Skin of body (tissue), 2 donors: ENCODE measurements around the gene TIGIT. TPM values are rescaled to one million over a fixed set of nuclear protein-coding genes. Genes with fewer than 3 reads are reported as not detected.

Source experiments
- DNase-seq: peaks from one replicate; lab custom pipeline; 2025; lab: John Stamatoyannopoulos, UW
- total RNA-seq: library from RNA; depleted of rRNA; stranded (reverse); fragments of >200 nt; gene quantifications from one replicate; pipeline ENCODE4 v1.2.3, GENCODE V29; 2014

Gene TIGIT
- total RNA-seq, 1 donor from 2014 or later = 0.59 TPM

DNA sequence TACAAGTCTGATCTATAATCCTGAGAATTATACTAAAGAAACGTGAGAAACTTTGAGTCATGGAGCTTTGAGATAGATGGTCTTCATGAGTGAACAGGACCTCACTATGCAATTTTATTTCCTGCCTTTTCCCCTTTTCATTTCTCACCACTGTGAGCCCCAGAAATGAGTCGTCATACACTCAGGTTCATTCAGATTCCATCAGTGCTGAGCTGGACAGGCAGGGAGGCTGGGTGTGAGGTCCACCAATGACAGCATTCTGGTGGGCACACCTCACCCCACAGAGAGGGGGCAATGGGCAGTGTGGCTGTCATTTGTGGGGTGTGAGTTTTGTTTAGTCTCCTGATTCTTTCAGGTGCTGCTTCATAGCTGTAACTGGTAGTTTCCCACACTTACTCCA lies 16.9 kb downstream of the TIGIT start:
- DNase-seq = no peak

- DNase-seq = no peak
Observed at GRCh38 chr3:114313426-114313825, 19.6 kb downstream of the TIGIT start.

DNA sequence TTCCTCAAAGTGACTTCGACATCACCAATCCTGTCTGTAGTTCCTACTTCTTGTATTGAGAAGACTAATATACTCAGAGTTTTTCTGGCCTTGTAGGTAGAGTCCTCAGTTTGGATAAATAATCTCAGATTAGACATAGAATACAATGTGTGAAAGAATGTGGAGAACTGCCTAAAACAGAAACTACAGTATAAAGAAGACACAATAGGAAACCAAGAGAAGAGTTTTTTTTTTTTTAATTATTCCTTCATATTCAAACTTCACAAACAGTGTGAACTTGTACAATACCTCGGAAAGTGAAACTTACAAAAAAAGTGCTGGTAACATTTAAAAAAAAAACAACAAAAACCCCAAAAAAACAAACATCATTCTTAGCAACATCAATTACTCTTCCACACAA lies 20.5 kb downstream of the TIGIT start:
- no peak for DNase-seq

GRCh38 chr3:114318295-114318694 lies 24.5 kb downstream of the TIGIT start:
- no peak for DNase-seq

GRCh38 chr3:114319453-114319852 lies 25.6 kb downstream of the TIGIT start:
- DNase-seq = no peak

- no peak for DNase-seq
Observed at GRCh38 chr3:114320246-114320645, 26.4 kb downstream of the TIGIT start.

- DNase-seq = no peak
Observed at GRCh38 chr3:114323546-114324254, 29.9 kb downstream of the TIGIT start.

GRCh38 chr3:114327665-114328064 lies 33.8 kb downstream of the TIGIT start:
- DNase-seq = no peak

DNA sequence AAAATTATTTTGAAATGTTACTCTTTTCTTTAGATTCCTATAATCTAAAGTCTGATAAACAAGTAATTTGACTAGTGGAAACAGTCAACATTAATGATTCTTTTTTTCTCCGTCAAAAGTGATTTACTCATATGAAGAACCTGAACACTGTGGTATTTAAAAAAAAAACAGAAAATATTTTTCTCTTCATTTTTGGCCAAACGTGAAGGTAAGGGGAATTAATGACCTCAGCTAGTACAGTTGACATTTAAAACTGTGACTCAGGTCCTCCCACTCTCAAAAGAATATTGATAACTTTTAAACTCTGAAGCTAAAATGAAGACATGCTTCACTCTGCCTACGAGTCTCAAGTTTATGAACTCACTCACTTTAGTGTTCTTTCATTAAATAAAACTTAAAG lies 34.5 kb downstream of the TIGIT start:
- no peak for DNase-seq

GRCh38 chr3:114329823-114330222 lies 36.0 kb downstream of the TIGIT start:
- no peak for DNase-seq

DNA sequence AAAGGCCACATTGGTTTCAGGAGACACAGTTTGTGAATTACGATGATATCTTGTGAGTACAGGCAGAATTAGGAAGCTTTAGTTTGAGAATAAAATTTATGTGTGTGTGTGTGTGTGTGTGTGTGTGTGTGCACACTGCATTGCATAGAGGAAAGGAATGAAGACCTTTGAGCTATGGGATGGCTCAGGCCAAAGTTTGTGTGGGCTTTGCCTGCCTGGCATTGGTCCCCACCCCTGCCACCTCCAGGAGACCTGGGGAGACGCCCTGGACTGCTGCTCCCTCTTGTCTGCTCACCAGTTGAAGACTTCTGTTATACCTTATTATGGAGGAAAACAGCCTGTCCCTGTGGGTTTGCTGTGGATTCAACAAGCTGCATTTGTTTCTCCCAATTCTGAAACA lies 37.2 kb downstream of the TIGIT start:
- no peak for DNase-seq

DNA sequence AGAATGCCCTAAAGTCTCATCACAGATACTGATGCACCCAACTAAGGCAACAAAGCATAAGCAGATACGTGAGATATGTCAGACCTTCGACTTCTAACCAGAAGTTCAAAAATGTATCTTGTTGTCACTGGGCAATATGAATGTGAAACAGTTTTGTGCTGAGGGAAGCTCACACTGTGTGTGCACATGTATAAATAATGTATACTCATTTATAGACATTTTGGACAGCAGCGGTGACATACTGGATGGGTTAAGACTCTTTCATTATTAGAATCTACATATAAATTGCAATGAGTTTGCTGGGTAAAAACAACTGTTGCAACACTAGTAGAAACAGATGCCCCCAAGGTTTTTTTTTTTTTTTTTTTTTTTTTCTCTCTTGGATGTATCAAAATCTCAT lies 37.9 kb downstream of the TIGIT start:
- DNase-seq = no peak

GRCh38 chr3:114332342-114333179 lies 38.7 kb downstream of the TIGIT start:
- no peak for DNase-seq

DNA sequence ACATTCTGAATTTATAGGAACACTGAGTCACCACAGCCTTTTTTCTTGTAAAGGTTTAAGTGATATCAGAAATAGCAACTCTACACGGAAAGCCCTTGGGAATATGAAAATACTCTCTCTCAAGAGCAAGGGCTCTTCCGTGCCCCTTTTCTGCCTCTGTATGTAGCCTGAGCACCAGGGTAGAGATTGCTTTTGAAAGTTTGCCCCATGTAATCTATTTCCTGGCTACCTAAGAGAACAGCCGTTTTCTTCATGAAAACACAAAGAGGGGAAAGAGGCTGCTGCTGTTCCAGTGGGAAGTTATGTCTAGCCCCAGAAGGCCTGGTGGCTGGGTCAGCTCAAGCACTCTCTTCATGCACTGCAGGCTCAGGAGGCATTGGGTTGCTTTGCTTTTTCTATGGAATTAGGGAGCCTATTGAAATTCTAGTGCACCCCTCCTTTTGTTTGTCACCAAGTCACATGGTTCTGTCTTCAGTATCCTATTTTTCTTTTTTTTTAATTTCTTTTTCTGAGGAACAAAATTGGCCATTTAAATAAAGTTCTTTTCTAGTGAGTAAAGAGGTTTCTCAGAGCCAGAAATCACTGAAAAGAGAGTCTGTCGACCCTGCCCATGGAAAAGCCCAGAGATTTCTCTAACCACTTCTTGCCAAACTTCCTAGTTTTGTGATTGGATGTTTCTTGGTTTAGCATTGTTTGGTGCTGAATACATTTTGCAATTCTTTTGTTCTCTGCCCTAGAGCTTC lies 39.5 kb downstream of the TIGIT start:
- DNase-seq = no peak

DNA sequence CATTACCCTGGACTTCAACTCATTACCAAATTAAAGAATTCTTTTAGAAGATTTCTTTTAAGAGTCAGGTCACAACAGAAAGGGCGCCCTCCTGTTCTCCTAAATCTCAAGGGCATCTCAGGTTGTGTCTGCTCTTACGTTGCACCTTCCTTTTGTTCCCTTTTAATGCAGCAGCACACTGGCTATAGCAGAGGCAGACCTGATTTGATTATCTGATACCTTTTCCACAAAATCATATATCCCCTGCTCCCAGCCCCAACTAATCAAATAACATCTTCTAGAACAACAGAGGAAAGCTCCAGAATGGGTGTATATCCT lies 40.1 kb downstream of the TIGIT start:
- no peak for DNase-seq

- no peak for DNase-seq
Observed at GRCh38 chr3:114336122-114336697, 42.4 kb downstream of the TIGIT start.

DNA sequence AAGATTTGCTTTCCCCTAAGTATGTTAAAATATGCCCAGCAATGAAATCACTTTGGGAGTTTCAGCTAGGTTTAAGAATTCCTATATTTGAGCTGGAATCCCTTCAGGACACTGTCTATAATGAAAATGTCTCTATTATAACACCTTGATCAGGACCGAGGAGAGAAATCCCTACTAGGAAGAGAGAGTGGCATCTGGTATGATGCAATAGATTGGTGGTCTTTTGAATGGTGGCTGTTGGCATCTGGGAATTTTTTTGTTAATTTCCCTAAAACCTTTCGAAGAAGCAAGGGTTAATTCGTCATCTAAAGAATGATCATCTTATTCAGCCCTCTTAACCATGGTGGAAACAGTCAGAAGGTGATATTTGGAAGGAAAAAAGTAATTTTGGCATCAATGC lies 43.0 kb downstream of the TIGIT start:
- DNase-seq = no peak

GRCh38 chr3:114338651-114339357 lies 45.0 kb downstream of the TIGIT start:
- DNase-seq = no peak

DNA sequence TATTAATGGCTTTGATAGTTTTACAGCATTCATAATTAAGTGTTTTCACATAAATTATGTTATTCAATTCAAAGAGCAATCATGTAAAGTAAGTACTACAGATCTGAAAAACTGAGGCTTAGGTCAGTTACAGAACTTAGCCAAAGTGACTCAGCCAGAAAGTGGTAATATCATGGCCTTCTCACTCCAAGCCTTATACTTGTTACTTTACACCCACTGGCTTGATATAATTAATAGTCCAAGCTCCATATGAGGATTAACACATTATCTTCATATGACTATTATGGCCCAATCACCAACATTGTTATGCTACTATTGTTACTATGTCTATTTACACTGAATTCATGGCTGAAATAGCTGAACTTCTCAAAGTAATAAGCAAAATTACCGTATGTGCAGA lies 50.7 kb downstream of the TIGIT start:
- no peak for DNase-seq

DNA sequence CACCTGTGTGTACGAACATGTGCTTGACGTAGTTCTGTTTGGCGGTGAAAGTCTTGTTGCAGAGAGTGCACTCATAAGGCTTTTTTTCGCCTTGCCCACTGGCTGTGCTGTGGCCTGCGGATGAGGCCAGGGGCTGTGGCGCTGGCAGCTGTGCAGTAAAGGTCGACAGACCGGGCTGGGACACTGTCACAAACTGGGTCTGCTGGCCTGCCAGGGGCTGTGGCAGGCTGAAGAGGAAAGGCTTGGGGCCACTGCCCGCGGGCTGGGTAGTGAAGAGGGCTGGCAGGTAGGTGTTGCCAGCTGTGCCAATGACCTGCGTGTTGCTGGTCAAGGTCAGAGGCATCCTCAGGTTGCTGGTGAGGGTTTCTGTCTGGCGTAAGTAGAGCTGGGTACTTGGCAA lies 56.4 kb downstream of the TIGIT start:
- DNase-seq = no peak

GRCh38 chr3:114350690-114351089 lies 56.9 kb downstream of the TIGIT start:
- no peak for DNase-seq
